ENCODE results near the gene XXYLT1.

XXYLT1 gene

DNA sequence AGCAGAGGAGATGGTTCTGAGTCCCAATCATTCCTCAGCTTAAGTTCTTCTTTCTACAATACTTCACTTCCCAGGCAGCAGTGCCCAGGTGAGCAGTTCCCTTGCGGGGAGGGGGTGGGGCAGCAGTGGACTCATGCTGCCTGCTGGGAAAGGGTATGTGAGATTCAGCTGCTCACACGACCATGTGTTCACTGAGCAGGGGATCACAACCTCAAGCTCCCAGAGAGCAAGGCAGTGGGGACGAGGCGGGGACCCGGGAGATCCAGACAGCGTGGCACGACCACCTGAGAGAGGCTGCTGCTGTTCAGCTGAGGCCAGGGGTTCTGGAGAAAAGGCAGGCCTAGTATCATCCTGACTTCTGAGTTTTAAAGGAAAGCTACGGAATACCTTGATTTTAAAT is 166.6 kb downstream of the XXYLT1 start:
- ATAC-seq (no peak), DNase-seq (ENCODE audit: low spot score in 2 of 2) (no peak)
- H3K36me3 Mint-ChIP-seq, result no peaks in the 10 kb centered on the region
- no peak overlapping the region for H3K4me3 Mint-ChIP-seq
- H3K4me1 Mint-ChIP-seq, result peaks cover 6% of the 10 kb centered on the region
- peak overlapping the region; percentile 74 for H3K27ac Mint-ChIP-seq
- no peaks in the 10 kb centered on the region for H3K9me3 Mint-ChIP-seq

DNA sequence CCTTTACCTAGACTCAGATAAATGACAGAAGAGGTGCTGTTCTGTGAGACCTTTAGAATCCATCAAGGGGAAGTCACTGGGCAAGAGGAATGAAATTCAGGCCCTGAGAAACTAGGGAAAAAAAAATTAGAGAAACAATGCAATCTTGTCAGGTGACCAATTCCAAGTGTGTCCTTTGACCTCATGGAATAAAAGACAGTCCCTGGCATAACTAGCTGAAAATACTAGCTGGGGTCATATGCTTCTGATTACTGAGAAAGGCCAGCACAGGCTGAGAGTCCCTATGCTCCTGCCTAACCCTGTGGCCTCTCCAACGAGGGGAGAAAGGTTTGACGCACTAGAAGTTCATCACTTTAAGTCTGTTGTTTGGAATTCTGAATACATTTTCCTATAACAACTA is 167.3 kb downstream of the XXYLT1 start:
- ATAC-seq, result no peak
- H3K27ac Mint-ChIP-seq, result peak overlapping the region; percentile 74

DNA sequence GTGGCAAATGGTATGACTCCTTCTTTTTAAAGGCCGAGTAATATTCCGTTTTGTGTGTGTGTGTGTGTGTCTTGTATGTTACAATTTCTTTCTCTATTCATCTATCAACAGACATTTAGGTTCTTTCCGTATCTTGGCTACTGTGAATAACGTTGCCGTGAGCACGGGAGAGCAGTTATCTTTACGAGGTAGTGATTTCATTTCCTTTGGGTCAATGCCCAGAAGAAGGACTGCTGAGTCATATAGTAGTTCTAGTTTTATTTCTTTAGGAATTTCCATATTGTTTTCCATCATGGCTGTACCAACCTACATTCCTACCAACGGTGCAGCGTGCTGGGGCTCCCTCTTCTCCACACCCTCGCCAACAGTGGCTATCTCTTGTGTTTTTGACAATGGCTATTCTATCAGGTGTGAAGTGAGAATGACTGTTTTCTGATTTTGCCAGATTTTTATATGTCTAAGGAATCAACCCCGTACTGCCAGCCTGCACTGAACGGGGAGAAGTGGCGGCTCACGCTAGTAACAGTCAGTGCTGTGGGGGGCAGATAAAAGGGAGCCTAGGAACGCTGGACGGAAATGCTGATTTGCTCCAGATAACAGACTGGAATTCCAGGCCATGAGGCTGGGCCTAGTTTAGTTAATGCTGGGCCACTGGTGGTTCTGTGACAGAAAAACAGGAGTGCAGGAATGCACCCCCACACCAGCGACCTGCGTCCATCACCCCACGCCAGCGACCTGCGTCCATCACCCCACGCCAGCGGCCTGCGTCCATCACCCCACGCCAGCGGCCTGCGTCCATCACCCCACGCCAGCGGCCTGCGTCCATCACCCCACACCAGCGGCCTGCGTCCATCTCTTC is 168.1 kb downstream of the XXYLT1 start:
- Mint-ChIP-seq H3K36me3 (no peaks in the 10 kb centered on the region), H3K4me1 (peaks cover 6% of the 10 kb centered on the region)
- DNase-seq (ENCODE audit: low spot score in 2 of 2), result no peak

More for the DNA sequence above, 167.3 kb downstream of the XXYLT1 start:
- H3K4me3 Mint-ChIP-seq, result no peak overlapping the region
- peaks cover 6% of the 10 kb centered on the region for H3K4me1 Mint-ChIP-seq
- H3K36me3 Mint-ChIP-seq, result no peaks in the 10 kb centered on the region
- DNase-seq (ENCODE audit: low spot score in 2 of 2), result no peak
- H3K9me3 Mint-ChIP-seq, result no peaks in the 10 kb centered on the region

DNA sequence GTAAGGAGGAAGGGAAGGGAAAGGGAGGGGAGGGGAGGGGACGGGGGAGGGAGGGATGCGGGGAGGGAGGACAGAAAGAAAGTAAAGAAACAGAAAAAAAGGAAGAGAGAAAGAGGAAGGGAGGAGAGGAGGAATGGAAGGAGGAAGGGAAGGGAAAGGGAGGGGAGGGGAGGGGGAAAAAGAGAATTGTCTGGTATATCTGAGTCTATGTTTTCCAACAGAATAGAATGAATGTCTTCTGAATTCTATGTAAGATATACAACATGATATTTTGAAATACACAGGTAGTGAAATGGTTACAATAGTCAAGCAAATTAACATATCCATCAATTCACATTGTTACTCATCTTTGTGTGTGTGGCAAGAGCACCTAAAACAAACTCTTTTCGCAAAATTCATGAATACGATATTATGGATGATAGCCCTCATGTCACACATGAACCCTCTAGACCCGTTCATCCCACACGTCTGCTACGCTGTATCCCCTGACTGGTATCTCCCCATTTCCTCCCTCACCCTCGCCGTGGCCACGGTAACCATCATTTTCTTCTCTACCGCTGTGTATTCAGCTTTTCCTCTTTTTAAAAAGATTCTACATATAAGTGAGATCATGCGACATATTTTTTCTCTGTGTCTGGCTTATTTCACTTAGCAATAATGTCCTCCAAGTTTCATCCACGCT is 168.9 kb downstream of the XXYLT1 start:
- H3K27ac Mint-ChIP-seq, result peak overlapping the region; percentile 59
- H3K4me1 Mint-ChIP-seq, result peaks cover 6% of the 10 kb centered on the region
- no peaks in the 10 kb centered on the region for H3K36me3 Mint-ChIP-seq
- no peaks in the 10 kb centered on the region for H3K9me3 Mint-ChIP-seq
- ATAC-seq (no peak), DNase-seq (ENCODE audit: low spot score in 2 of 2) (no peak)
- H3K4me3 Mint-ChIP-seq, result no peak overlapping the region

More for the DNA sequence above, 168.1 kb downstream of the XXYLT1 start:
- no peak for ATAC-seq
- Mint-ChIP-seq H3K9me3 (no peaks in the 10 kb centered on the region), H3K27ac (no peak overlapping the region), H3K4me3 (no peak overlapping the region)

DNA sequence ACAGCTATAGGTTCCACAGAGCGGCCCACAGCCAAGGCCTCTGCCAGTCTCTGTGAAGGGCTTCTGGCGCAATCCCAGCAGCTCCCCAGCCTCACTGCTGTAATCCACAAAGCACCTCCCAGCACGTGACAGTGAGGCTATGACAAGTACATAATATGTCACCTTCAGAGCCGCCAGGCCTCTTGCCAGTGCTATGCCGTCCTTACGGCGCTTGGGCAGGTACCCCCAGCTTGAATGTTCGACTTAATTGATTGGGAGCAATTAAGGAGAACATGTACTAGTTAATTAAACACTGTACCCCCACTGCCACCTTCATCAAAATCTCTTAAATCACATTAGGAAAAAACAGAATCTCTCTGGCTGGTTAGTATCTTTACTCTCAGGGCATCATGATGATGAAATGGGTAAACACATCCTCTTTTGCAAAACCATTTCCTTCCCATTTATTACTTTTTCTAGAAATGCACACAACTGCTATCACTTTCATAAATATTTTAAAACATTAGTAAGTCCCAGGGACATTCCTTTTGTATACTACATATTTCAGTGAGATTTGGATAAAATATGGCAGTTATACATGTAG is 169.9 kb downstream of the XXYLT1 start:
- no peak overlapping the region for H3K4me3 Mint-ChIP-seq
- no peak for ATAC-seq
- no peaks in the 10 kb centered on the region for H3K36me3 Mint-ChIP-seq
- DNase-seq (ENCODE audit: low spot score in 2 of 2), result no peak
- no peaks in the 10 kb centered on the region for H3K9me3 Mint-ChIP-seq
- H3K27ac Mint-ChIP-seq, result peak overlapping the region; percentile 59
- H3K4me1 Mint-ChIP-seq, result peaks cover under 1% of the 10 kb centered on the region

DNA sequence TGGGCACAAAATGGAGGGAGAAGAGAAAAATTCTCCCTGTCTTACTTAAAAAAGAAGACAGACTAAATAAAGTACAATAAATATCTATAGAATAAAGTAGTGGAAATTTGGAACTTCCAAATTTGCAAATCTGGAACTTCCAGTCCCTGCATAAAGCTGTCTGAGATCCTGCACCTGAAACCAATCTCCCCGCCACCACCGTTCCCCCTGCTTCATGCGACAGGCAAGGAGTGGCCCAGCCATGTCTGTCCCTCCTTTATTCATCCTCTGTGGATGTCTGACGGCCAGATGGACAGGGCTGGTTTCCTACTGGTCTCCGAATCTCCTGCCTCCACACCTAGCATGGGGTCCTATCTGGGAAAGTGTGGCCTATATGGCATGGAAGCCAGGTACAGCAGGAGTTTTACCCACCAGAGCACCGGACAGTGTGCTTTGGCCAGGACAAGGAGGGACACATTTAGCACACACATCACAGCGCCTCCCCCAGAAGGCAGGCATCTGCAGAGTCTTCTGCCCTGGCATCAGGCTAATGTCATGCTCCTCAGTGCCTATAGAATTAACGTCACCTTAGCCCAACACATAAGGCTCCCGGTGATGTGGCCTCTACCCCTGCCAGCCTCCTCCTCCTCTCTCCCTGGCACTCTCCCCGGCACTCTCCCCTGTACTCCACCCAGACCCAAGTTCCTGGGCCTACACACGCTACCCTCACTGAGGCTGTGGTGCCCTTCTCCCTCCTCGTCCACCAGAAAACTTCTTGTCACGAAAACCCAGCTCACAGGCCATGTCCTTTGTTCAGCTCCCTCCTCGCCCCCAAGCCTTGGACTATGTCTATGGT is 170.8 kb downstream of the XXYLT1 start:
- ATAC-seq, result no peak
- Mint-ChIP-seq H3K4me1 (peaks cover 9% of the 10 kb centered on the region), H3K27ac (peak overlapping the region; percentile 59), H3K4me3 (no peak overlapping the region), H3K9me3 (no peaks in the 10 kb centered on the region), H3K36me3 (no peaks in the 10 kb centered on the region)
- no peak for DNase-seq (ENCODE audit: low spot score in 2 of 2)

DNA sequence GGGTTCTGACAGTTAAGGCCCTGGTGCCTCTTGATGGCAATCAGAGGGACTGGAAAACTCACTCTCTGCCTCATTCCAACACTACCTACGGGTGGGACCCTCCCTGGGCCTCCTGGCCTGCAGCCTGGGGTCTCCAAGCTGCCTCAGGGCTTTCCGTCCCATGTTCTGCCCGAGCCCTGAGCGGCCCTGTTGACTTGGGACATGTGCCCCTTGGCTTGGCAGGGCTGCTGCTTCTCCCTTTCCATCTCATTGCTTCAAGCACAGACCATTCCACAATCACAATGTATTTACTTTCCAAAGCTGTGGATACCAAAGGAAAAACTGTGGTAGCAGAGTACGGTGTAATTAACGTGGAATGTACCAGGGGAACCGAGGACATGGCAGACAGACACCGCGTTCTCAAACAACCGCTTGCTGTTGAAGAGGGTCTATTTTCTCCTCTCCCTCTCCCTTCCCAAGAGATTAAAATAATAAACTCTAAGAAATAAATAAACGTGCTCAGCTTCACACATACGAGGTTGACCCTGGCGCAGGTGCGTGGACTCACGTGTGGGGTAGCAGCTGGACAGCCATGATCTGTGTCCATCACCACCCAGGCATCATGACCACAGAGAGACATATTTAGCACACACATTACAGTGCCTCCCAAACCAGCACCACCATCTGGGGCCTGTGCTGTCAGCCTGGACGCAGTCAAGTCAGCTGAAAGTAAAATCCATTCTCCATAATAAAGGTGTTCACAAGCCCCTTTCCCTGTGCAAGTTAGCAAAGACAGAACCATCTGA is 172.0 kb downstream of the XXYLT1 start:
- H3K4me1 Mint-ChIP-seq, result peaks cover 19% of the 10 kb centered on the region
- peak overlapping the region; percentile 17 for H3K27ac Mint-ChIP-seq
- no peaks in the 10 kb centered on the region for H3K9me3 Mint-ChIP-seq
- H3K4me3 Mint-ChIP-seq, result no peak overlapping the region
- DNase-seq (ENCODE audit: low spot score in 2 of 2) (no peak), ATAC-seq (no peak)
- H3K36me3 Mint-ChIP-seq, result no peaks in the 10 kb centered on the region

DNA sequence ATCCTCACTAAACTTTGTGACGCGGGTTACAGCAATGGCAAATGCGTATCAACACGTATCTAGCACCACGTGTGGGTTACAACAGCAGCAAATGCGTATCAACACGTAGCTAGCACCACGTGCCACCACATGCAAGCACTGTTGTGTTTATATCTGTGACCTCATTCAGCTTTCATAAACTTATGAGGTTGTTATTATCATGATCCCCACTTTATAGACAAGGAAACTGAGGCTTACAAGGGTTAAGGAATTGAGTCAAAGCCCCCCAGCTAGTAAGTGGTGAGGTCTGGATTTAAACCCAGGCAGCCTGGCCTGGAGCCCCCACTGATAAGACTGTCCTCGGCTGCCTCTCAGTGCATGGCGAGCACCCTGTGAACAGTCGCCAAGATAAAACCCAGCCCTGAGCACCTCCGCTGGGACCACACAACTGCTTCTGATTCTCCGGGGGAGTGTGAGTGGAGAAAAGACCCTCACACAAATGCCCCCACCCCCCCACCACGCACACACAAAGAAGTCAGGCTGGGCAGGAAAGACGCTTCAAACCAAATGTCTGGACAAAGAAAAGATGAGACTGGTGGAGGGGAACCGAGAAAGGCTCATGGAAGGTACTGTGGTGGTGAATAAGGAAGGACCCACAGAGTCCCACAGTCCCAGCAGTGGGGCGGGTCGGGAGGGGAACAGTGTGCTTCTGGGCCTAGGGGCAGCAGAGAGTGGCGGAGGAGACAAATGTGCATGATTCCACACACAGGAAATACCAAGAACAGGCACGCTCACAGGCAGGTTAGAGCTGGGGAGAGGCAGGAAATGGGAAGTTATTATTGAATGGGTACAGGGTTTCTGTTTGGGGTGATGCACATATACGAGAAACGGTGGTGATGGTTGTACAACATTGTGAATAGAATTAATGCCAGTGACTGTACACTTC is 173.4 kb downstream of the XXYLT1 start:
- ATAC-seq (no peak), DNase-seq (ENCODE audit: low spot score in 2 of 2) (no peak)
- H3K4me1 Mint-ChIP-seq, result peaks cover 19% of the 10 kb centered on the region
- H3K4me3 Mint-ChIP-seq, result no peak overlapping the region
- no peak overlapping the region for H3K27ac Mint-ChIP-seq
- no peaks in the 10 kb centered on the region for H3K9me3 Mint-ChIP-seq
- H3K36me3 Mint-ChIP-seq, result no peaks in the 10 kb centered on the region

DNA sequence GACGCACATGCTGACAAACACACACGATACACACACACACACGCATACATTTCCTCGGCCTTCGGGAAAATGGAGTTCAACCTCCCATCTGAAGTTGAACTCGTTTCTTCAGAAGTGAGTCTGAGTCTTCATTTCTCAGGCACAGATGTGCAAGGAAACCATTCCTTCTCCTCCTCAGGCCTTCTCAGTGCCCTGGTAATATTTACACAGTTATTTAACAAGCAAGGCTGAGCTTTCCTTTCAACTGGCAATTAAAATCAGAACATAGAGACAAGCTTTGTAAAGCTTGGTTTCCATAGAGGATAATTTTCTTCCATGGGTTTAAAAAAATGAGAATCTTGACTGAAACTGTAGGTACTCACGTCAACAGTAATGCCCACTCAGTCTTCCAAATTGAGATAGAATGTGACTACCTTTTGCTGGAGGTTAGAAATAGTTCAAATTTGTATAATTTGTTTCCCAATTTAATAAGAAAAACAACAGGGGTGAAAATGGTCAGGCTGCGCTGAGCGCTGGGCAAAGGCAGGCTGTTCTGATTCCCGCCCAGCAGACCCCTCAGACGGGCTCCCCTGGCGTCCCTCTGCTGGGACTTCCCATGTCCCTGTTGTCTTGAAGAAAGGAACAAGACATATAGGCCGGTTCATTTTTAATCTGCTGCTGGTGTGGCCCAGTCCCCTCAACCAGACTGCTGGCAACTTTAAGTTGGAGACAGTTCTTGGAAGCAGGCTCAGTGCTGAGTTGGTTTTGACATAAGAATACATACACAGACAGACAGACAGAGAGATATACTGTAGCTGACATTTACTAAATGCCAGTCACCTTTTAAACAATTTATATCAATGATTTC is 174.3 kb downstream of the XXYLT1 start:
- DNase-seq (ENCODE audit: low spot score in 2 of 2) (no peak), ATAC-seq (no peak)
- no peak overlapping the region for H3K27ac Mint-ChIP-seq
- no peaks in the 10 kb centered on the region for H3K9me3 Mint-ChIP-seq
- peaks cover 19% of the 10 kb centered on the region for H3K4me1 Mint-ChIP-seq
- no peak overlapping the region for H3K4me3 Mint-ChIP-seq
- no peaks in the 10 kb centered on the region for H3K36me3 Mint-ChIP-seq

DNA sequence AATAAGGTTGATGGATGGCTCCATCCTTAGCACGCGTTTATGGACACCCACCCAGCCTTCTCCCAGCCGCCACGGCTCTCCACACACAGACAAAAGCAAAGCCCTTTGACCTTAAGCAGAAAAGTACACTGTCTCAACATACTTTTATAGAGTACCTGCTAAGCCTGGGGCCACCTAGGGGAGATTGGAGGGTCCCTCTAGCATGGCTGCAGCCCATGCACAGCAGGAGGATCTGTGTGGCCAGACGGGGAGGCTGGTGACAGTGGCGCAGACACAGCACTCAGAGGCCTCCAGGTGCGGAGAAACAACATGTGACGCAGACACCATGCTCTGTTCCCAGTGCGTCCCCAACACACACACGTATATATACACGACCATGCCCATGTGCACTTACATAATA is 174.9 kb downstream of the XXYLT1 start:
- no peaks in the 10 kb centered on the region for H3K36me3 Mint-ChIP-seq
- no peaks in the 10 kb centered on the region for H3K9me3 Mint-ChIP-seq
- H3K27ac Mint-ChIP-seq, result no peak overlapping the region
- no peak overlapping the region for H3K4me3 Mint-ChIP-seq
- ATAC-seq (peak; percentile 8), DNase-seq (ENCODE audit: low spot score in 2 of 2) (no peak)
- peaks cover 19% of the 10 kb centered on the region for H3K4me1 Mint-ChIP-seq

DNA sequence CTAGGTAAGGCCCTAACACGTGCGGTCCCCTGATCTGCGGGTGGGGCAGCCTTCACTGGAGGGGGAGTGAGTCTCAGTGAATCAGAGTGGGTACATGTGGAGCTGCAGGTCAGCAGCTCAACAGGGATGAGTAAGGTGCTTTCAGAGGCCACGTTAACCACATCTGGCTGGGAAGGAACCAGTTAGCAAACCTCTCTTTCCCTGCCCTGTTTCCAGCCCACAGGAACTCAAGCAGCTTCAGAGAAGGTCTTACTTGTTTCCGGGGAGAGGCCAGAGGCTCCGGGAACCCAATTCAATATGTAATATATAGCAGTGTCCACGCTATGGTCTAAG is 175.3 kb downstream of the XXYLT1 start:
- ATAC-seq, result peak; percentile 49
- no peak for DNase-seq (ENCODE audit: low spot score in 2 of 2)
- Mint-ChIP-seq H3K27ac (no peak overlapping the region), H3K4me1 (peaks cover 19% of the 10 kb centered on the region), H3K9me3 (no peaks in the 10 kb centered on the region), H3K36me3 (no peaks in the 10 kb centered on the region), H3K4me3 (no peak overlapping the region)

DNA sequence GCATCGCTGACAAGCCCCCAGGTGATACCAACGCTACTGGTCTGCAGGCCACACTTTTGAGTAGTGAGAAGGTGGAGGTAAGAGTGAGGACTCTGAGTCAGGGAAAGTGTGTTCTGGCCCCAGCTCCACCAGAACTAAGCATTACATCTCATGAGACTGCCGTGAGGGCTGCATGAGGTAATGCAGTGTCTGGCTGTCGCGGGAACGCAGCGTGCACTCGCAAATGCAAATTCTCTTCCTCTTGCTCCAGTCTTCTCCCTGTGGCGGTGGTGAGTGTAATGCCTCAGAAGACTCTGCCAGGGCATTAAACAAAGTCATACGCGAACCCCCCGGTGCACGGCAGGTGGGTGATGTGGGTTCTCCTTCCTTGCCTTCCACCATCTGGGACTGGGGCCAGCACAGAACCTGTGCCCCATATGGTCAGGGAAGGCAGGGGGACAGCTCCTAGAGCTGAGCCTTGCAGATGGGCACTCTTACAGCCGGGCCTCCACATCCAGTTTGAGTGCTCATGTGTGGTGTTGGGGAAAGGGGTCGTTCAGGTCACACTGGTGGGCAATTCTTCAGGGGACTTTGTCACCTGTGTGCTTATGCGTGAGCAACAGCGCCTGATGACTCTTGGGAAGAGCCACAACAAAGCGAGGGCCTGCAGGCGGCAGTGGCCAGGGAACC is 175.8 kb downstream of the XXYLT1 start:
- Mint-ChIP-seq H3K4me3 (no peak overlapping the region), H3K4me1 (peaks cover 19% of the 10 kb centered on the region), H3K27ac (no peak overlapping the region), H3K36me3 (no peaks in the 10 kb centered on the region), H3K9me3 (no peaks in the 10 kb centered on the region)
- no peak for ATAC-seq
- DNase-seq (ENCODE audit: low spot score in 2 of 2), result no peak
